ENCODE measurements around the gene CPNE5.
A peak's percentile ranks its signal among the peaks of the same experiment; 100 is the strongest.

GRCh38 chr6:36724514-36725390 lies 114.5 kb downstream of the CPNE5 start:
- peak; percentile 73 for TF ChIP-seq CTCF (conservative IDR thresholded peaks at IDR 0.05; ENCODE audit: low read depth, low read length)
- TF ChIP-seq POLR2A (IDR thresholded peaks at IDR 0.05; ENCODE audit: low read depth, low read length): no peak
- TF ChIP-seq NFE2L2 (IDR thresholded peaks at IDR 0.05; ENCODE audit: low read depth, low read length): no peak
- no peak for TF ChIP-seq MAZ (IDR thresholded peaks at IDR 0.05; ENCODE audit: borderline replicate concordance, low read depth, low read length)
- no peak for TF ChIP-seq MXI1 (IDR thresholded peaks at IDR 0.05; ENCODE audit: borderline replicate concordance, low read depth, low read length)
- no peak for TF ChIP-seq CEBPB (IDR thresholded peaks at IDR 0.05; ENCODE audit: low read depth, low read length)
- TF ChIP-seq BHLHE40 (IDR thresholded peaks at IDR 0.05; ENCODE audit: low read depth, low read length): no peak
- peak; percentile 80 for TF ChIP-seq RAD21 (IDR thresholded peaks at IDR 0.05; ENCODE audit: low read length)
- no peak for TF ChIP-seq MAFK (IDR thresholded peaks at IDR 0.05; ENCODE audit: low read depth, low read length)
- no peak for TF ChIP-seq FOS (IDR thresholded peaks at IDR 0.05; ENCODE audit: low read depth, low read length)
